RKO (cell line): ENCODE data around the gene CD3D.

Experiments used
- DNase-seq: peaks from one replicate; pipeline ENCODE4 v3.0.0-alpha.2; 2016; ENCODE audit warnings: low spot score

The CD3D gene

DNA sequence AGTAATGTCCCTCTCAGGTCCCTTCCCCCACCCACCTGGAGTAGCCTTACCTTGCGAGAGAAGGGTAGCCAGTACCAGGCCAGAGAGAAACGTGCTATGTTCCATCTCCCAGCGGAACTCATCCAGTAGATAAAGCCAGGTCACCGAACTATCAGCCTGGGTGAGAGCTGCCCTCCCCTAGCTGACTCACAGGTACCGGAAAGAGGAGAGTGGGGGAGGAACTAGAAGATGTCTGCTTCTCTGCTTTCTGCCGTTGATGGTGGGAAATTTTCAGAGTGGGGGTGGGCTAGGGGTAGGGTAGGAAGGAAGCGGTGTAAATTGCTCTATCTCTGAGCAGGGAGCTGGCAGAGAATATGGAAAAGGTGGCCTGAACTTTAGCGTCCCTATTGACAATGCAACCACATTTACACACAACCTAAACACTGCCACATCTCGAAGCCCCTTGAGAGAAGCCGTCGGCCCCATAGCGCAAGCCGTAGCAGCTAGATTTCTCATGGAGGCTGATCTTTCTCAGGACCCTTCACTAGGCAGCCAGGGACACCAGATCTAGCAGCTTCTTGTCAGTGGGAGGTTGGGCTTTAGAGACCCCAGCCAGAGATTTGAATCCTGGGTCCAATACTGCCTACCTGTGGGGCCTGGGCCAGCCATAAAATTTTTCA lies at the start of gene CD3D:
TSS of gene CD3D (minus strand) at position 203 of the 659 bp plus-strand sequence. CDS start at position 105, 98 bp downstream.
- DNase-seq, result no peak

DNA sequence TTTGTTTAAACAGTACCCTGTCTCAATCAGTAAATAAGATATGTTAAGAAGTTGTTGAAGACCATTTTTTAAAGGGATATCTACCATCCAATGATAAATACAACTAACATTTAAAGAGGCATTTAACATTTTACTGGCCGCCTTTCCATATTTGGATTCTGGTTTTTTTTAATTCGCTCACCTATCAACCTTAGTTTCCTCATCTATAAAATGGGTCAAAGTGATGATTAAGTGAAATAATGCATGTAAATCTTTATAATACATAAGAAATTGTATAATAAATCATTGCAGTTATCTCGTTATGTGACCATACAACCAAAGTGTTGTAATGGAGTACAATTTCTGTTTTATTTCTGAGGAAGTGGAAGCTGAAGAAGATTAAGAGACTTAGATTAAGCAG lies 41.2 kb upstream of the CD3D start:
- no peak for DNase-seq

DNA sequence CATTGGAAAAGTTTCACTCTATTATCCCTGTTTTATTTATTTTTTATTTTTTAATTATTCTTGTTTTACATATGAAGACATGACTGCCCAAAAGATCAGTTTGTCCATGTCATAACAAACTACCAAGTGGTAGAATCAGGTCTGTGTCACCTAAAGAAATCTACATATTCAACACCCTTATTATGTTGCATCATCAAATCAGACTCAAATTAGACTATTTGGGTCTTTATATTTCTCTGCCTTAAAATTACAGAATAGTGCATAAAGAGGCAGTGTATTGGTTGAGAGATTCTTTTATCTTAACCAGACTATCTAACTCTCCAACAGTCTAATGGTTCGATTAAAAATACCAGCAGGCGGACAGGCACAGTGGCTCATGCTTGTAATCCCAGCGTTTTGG lies 40.4 kb upstream of the CD3D start:
- DNase-seq, result no peak

DNA sequence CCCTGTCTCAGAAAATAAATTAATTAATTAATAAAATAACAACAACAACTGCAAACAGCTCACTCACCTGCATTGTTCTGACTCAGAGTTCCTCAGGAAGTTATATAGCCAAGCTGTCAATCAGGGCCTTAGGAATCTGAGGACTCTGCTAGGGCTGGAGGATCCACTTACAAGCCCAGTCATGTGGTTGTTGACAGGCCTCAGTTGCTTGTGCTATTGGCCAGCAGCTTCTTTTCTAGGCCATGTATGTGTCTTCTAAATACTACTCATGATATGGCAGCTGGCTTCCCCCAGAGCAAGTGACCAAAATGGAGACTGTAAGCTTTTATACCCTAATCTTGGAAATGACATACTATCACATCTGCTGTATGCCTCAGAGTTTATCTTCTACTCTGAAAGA lies 38.1 kb upstream of the CD3D start:
- DNase-seq, result no peak

DNA sequence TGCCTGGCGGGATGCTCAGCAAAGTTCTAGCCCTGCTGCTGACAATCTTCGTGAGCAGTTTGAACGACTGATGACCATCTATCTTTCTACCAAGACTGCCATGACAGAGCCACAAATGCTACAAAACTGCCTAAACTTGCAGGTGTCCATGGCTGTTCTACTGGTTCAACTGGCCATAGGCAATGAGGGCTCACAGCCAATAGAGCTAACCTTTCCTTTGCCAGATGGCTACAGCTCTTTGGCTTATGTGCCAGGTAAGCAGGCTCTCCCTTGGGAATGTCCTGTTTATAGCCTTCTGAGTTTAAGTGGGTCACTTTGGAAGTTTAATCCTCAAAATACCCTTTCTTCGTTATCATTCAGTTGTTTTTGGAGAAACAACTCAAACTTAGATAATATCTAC lies 37.0 kb upstream of the CD3D start:
- DNase-seq, result no peak

DNA sequence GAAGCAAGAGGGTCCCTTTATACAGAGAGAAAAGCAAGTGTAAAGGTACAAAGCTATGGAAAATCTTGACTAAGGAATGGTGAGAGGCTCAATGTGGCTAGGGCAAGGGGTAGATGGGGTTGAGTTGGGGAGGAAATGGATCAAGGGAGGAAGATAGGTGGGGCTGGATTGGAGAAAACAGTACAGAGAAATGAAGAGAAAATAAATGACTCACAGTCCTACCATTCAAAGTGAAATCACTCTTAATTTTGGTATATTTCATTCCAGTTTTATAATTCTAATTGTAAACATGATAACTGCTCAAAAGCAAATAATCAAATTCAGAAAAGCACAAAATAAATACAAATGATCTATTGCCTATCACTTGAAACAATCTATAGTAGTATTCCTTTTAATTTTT lies 33.5 kb upstream of the CD3D start:
- no peak for DNase-seq

DNA sequence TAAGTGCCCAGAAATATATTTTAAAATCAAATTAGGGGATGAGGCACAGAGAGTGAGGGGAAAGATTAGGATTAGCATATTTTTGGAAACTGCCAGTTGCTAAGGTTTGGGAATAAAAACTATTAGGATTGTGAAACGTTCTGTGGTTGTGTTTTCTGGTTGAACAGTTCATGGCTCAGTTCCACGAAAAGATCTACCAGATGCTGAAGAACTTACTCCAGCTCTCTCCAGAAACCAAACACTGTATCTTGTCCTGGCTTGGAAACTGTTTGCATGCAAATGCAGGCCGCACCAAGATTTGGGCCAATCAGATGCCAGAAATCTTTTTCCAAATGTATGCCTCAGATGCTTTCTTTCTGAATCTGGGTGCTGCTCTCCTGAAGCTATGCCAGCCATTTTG lies 32.2 kb upstream of the CD3D start:
- no peak for DNase-seq

DNA sequence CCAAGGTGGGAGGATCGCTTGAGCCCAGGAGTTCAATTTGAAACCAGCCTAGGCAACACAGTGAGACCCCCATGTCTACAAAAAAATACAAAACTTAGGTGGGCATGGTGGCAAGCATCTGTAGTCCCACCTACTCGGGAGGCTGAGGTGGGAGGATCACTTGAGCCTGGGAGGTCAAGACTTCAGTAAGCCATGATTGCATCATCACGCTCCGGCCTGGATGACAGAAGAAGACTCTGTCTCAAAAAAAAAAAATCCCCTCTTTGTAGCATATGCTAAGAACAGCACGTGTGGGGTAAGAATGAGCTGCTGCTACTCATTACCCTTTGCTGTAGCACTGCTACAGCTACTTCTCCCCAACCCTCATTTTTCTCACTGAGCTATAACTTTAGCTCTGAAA lies 31.4 kb upstream of the CD3D start:
- DNase-seq, result no peak

DNA sequence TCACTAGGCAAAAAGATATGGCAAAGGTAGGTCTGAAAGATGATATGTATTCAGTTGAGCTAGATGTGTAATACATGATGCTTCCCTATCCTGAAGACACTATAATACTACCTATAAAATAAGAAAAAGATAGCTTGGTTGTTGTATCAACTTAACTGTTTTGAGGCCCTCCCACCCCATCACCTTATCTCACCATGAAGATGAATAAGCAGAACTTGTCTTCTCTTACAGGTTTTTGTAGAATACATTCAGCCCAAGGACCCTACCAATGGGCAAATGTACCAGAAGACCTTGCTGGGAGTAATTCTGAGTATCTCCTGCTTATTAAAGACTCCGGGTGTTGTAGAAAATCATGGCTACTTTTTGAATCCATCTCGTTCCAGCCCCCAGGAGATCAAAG lies 30.8 kb upstream of the CD3D start:
- DNase-seq, result no peak

DNA sequence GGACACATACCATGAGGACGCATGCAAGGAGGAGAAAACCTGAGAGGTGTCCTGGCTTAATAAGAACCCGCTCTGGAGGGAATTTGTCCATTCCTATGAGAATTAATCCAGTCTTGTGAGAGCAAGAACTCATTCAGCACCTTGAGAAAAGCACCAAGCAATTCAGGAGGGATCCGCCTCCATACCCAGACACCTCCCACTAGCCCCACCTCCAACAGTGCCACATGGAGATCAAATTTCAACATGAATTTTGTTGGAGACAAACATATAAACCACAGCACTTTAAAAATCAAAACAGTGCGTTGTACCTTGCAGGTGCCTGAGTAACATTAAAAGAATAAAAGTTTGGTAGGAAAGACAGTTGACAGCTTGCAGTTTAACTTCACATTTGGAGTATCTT lies 28.3 kb upstream of the CD3D start:
- no peak for DNase-seq

DNA sequence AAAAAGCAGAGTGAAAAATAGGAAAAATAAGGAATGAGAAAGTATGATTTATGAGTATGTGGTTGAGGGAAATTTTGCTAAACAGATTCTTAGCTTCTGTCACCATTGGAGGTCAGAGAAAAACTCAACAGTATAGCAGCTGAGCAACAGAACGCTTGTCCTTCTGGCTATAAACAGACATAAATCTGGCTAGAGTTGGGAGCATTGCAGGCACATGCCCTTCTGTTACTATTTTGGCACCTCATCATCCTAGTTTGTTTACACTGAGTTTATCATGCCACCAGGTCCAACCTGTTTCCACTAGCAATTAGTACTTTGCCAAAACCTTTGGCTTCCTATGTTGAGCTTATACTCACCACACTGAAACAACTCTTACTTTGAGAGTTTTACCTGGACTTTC lies 23.8 kb upstream of the CD3D start:
- no peak for DNase-seq

DNA sequence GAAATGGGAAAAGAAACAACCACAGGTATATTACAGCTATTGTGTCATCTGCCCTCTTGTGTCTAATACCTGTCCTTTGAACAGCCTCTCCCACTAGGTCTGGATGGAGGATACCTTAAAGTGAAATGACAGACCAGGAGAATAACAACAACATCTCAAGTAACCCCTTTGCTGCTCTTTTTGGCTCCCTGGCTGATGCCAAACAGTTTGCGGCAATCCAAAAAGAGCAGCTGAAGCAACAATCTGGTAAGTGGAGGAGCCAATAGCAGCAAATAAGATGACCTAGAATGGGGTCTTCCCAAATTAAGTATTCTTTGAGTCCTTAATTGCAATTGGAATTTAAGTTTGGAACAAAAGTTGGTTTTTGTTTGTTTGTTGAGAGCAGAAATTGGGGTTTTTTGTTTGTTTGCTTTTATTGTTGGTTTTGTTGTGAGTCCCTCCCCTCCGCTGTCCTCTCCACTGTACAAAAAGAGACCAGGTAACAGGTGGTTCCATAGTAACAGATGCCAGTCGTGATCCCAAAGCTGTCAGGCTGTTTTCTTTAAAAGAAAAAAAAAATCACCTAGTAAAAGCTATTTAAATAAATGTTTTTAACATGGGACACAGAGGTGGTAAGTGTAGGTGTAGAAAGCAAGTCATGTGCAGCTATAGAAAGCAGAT lies 22.6 kb upstream of the CD3D start:
- no peak for DNase-seq

DNA sequence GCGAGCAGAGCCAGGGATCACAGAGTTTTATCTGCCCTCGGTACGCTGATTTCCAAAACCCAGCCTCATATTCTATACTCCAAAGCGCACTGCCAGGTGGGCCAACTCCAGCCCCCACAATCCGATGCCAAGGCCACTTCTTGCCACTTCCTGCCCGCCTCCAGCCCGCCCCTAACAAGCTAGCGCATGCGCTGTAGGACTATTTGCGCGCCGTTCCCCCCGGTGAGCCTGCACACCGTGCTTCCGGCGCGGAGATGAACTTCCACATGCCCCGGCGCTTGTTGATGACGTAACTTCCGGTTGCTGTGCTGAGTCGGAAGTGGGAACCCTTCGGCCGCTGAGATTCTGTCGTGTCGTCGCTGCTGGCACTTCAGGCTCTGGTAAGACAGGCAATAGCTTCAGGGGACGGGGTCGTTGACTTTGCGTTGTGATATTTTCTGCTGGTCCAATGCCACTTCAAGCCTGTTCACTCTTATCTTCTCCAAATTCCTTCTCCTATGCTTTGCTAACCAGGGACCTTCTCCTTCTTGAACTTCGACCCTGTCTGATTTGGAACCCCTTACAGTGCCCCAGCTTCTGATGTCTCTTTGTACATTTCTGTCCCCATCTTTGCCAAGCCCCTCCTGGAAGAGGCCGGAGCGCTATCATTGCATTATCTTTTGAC lies 16.9 kb upstream of the CD3D start, which contains the start of gene UBE4A:
TSS of gene UBE4A (plus strand) at position 306 of the 664 bp plus-strand sequence. CDS start 5,481 bp downstream, outside the sequence.
- peak; percentile 95 for DNase-seq

DNA sequence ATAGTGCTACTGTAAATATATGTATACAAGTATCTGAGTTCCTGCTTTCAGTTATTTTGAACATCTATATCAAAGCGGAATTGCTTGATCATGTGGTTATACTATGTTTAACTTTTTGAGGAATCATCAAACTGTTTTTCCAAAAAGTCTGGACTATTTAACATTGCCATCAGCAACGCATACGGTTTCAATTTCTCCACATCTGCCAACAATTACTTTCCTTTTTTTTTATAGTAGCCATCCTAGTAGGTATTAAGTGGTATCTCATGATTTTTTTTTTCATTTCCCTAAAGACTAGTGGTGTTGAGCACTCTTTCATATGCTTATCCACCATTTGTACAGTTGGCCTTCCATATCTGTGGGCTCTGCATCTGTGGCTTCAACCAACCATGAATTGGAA lies 15.6 kb upstream of the CD3D start:
- DNase-seq, result no peak

DNA sequence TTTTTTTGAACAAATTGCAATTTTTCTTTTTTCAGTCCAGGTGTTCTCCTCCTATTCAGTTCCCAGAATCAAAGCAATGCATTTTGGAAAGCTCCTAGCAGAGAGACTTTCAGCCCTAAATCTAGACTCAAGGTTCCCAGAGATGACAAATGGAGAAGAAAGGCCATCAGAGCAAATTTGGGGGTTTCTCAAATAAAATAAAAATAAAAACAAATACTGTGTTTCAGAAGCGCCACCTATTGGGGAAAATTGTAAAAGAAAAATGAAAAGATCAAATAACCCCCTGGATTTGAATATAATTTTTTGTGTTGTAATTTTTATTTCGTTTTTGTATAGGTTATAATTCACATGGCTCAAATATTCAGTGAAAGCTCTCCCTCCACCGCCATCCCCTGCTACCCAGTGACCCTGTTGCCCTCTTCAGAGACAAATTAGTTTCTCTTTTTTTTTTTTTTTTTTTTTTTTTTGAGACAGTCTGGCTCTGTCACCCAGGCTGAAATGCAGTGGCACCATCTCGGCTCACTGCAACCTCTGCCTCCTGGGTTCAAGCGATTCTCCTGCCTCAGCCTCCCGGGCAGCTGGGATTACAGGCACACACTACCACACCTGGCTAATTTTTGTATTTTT lies 10.7 kb upstream of the CD3D start:
- peak; percentile 33 for DNase-seq

DNA sequence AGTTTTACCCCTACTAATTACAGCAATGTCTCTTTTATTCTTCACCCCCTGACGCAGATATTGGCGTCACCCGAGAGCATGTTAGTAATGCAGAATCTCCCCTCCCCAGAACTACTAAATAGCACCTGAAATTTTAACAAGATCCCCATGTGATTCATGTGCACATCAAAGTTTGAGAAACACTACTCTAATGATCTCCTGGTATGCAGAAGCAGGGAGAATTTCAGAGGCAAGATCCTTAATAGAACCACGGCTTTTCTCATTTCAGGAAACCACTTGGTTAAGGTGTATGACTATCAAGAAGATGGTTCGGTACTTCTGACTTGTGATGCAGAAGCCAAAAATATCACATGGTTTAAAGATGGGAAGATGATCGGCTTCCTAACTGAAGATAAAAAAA lies 7.0 kb upstream of the CD3D start:
- DNase-seq, result no peak

DNA sequence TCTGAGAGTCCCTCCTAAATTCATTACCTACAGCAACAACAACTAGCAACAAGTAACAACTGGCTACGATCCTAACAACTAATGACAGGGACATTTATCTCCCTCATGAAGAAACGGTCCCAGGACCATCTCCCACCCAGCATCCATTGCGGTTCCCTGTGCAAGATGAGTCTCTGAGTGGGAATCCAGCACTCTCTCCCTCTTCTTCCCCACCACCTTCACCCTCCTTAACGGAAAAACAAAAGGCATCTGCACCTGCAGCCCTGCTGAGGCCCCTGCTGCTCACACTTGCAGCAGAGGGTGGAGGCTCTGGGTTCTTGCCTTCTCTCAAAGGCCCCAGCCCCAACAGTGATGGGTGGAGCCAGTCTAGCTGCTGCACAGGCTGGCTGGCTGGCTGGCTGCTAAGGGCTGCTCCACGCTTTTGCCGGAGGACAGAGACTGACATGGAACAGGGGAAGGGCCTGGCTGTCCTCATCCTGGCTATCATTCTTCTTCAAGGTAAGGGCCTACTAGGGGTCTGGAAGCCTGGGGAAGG lies 1.5 kb upstream of the CD3D start, which contains the start of gene CD3G:
TSS of gene CD3G (plus strand) at position 364 of the 535 bp plus-strand sequence. CDS start at position 444, 80 bp downstream.
- DNase-seq, result no peak

DNA sequence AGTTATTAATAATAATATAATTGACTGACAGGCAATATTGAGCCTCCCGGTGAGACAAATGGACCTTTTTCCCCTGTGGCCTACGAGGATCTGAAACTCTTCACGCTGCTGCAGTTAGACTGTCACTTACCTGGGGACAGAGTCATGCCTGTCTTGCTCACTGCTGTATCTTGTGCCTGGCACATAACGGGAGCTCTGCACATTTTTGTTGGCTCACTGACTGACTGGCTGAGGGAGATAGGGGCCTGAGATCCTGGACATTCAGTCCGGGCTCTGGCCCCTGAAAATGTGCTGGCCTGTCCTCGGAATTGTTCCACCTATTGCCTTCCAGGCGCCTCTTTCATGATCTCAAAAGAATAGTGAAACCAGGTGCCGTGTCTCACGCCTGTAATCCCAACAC lies 743 bp upstream of the CD3D start:
- no peak for DNase-seq

DNA sequence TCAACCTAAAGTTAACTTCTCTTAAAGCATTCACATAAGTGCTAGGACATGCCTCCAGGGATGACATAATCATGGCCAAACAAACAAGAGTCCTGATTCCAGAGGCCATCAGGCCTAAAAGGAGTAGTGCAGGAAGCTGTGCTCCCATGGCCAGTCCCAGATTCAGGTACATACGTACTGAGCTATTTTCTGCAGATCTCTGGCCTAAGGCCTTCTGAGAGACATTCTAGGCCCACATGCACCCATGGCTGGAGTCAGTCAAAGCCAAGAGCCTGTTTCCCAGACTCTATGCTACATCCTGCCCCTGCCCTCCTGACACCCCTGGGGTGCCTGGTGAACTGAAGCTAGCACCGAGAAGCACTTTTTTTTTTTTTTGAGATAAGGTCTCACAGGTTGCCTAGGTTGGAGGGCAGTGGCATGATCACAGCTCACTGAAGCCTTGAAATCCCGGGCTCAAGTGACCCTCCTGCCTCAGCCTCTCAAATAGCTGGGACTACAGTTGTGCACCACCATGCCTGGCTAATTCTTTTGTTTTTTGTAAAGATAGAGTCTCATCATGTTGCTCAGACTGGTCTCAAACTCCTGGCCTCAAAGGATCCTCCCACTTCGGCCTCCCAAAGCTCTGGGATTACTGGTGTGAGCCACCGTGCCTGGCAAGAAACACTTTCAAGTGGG lies 553 bp downstream of the CD3D start:
- no peak for DNase-seq

DNA sequence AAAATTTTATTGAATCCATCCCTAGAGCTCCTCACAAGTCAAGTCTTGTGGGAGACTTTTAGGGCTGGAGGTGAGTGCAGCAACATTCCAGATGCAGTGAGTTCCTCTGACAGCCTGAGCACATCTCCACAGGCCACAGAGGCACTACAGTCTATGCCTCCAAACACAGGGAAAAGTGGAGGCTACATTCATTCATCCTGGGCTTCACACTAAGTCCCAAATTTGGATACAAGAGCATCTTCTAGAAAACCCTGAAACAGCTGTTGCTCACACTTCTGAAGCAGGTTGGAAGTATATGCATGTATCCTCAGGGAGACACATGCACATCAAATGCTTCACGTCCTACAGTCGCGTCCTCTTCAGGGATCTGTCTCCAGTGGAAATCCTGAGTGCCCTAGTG lies 1.2 kb downstream of the CD3D start:
- no peak for DNase-seq

DNA sequence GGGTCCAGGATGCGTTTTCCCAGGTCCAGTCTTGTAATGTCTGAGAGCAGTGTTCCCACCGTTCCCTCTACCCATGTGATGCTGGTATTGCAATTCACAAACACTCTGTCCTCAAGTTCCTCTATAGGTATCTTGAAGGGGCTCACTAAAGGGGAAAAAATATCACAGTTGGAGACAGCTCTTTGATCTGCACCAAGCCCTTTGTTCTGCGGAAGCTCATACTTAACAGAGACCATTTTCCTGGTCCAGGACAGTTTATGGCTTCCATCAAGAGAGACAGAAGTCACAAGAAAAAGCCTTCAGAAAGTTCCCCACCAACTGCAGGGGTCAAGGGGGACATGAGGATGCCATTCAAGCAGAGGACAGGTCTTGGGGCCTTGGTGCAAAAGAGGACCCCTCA lies 2.1 kb downstream of the CD3D start:
- no peak for DNase-seq
